ENCODE data around the gene PRDM15. TPM values are rescaled to one million over a fixed set of nuclear protein-coding genes. Genes with fewer than 3 reads are reported as not detected.

Gene PRDM15
- total RNA-seq, 4 donors from 2014 or later: 5.3 to 6.8 (median 5.8) TPM

DNA sequence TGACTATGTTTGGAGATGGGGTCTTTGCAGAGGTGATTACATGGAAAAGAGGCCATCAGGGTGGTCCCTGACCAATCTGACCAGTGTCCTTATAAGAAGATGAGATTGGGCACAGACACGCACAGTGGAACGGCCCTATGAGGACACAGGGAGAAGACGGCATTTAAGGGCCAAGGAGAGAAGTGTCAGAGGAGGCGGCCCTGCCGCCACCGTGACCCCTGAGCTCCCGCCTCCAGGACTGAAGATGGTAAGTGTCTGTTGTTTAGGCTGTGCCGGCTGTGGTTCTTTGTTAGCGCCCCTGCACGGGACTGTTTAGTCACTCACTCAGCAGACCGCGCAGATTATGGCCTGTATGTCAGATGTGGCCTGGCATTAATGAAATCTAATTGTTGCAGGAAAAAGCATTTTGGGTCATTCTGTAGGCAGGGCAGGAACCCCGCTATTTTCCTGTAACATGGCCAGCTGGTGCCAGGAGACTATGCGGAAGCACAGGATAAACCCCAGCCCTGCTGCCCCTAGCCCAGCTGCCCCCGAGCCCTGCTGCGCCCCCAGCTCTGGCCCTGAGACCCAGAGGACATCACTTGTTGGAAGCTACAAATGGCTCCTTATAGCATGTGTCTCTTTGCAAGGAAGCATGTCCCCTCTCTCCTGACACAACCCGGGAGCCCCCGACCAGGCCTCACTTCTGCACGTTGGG is 58.6 kb downstream of the PRDM15 start:
- TF ChIP-seq CTCF (IDR thresholded peaks at IDR 0.05; ENCODE audit: low read depth): no peak

DNA sequence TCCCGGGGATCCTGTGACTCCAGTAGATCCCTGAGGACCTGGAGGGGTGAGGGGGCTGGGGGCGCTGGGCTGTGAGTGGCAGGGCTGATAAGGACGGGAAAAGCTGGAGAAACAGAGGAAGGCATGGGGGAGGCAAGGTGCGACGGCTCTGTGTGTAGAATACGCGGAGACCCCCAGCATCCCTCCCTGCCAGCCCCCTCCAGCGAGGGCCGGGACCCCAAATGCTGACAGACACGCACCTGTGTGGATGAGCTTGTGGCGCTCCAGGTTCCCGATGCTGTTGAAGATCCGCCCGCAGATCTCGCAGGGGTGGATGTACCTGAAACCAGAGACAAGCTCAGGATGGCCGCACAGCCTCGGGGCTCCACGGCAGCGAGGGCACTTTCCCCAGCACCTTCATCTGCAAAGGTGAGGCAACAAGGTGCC is 59.3 kb downstream of the PRDM15 start:
- no peak for TF ChIP-seq CTCF (IDR thresholded peaks at IDR 0.05; ENCODE audit: low read depth)

- TF ChIP-seq CTCF (IDR thresholded peaks at IDR 0.05; ENCODE audit: low read depth): no peak
Measured at GRCh38 chr21:41819236-41819855, 59.8 kb downstream of the PRDM15 start.

DNA sequence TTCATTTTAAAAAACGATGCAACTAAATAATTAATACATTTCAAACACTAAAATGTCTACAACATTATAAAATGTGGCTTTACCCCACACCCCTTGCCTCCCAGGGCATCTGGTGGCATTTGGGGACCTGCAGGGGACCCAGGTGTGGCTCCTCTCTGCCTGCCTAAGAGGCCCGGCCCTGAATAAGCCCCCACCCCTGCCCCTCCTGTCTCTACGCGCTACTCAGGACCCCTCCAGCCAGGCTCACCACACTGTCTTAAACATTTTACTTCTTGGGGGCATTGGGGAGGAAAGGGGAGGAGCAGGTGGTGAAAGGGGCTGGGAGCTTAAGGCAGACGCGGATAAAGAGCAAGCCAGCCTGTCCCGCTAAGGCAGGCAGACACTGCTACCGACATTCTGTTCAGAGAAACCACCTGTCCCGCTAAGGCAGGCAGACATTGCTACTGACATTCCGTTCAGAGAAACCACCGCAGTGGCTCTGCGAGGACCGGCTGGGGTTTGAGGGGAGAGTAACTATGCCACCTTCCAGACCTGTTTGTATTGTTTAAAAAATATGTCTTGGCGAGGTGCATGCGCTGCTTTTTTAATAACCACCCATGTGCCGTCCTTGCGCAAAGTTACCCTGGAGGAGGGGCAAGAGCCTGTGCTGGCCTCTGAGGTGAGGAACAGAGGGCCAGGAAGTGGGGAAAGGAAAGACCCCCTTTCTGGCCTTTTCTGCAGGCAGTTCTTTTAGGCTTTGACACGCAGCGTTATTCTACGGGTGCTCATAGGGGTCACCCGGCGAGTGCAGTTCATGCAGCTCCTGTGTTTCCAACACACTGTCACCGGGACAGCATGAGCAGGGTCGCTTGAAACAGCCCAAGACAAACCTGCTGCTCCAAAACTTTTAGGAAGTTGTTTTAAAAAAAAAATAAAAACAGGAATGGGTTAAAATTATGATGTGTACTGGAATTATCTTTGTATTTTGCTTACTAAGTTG is 61.0 kb downstream of the PRDM15 start:
- no peak for TF ChIP-seq CTCF (IDR thresholded peaks at IDR 0.05; ENCODE audit: low read depth)

DNA sequence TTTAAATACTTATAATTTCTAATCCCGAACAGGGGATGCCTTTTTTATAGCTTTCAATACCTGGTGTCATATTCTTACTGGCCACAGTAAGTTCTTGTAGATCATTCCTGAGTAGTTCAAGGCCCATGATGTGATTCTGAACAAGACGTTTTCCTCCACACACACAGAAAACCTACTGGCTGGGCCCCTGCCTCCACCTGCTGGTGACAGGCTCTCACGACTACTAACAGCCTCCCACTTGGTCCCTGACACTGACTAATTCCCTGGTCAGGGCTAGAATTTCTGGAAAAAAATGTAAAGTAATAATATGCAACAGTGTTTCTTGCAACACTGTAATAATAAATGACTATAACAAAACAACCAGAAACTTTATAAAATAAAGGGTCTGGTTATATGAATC is 61.9 kb downstream of the PRDM15 start:
- TF ChIP-seq CTCF (IDR thresholded peaks at IDR 0.05; ENCODE audit: low read depth): no peak

DNA sequence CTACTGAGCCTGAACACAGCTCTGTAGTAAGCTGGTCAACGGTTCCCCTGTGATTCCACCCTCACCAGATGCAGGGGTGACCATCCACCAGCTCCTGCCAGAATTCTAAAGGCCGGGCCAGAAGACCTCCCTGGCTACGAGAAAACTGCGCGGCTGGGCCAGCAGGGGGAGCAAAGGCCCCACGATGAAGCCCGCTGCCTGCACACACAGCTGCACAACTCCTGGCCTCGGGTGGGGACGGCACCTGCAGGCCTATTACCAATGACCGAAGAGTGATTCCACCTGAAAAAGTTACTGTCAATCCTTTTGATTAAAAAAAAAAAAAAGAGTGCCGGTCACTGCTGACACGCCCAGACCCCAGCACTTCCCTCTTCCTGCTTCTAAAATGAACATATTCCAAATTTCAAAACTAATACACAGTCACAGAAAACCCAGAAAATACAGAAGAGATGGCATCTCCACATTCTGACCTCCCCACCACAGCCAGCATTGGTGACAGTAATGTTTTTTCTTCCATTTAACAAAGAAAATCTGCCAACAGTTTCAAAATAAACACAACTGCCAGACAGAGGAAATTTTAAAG is 62.5 kb downstream of the PRDM15 start:
- no peak for TF ChIP-seq CTCF (IDR thresholded peaks at IDR 0.05; ENCODE audit: low read depth)

Measured in subcutaneous adipose tissue (tissue), 4 donors.